Measurements from ENCODE around the gene PRMT7.

The PRMT7 gene

DNA sequence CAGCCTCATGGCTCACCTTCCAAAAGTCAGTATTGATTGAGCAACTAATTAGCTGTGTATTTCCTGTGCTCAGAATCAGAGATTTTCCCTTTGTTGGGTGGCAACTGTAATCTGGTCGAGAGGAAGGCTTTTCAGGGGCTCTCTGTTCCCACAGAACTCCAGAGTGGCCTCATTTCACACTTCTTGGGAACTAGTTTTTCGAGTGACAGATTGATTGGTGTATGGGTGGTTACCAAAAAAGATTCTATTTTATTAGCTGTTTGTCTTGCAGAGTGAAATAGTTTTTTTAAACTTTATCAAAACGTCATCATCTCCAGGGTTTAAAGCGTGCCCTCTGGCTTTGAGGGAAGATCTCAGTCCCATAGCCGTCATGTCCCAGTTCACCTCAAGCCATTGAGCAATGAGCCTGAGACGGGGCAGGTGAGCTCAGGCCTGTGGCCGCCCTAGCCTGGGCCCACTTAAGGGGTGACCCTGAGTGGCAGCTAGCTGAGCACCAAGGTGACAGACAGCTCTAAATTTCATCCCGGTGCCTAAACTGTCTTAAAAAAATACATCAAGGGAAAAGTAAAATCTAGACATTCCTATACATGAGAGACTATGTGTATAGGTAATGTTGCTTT is 84.5 kb downstream of the PRMT7 start:
- TF ChIP-seq, protein P1, sequence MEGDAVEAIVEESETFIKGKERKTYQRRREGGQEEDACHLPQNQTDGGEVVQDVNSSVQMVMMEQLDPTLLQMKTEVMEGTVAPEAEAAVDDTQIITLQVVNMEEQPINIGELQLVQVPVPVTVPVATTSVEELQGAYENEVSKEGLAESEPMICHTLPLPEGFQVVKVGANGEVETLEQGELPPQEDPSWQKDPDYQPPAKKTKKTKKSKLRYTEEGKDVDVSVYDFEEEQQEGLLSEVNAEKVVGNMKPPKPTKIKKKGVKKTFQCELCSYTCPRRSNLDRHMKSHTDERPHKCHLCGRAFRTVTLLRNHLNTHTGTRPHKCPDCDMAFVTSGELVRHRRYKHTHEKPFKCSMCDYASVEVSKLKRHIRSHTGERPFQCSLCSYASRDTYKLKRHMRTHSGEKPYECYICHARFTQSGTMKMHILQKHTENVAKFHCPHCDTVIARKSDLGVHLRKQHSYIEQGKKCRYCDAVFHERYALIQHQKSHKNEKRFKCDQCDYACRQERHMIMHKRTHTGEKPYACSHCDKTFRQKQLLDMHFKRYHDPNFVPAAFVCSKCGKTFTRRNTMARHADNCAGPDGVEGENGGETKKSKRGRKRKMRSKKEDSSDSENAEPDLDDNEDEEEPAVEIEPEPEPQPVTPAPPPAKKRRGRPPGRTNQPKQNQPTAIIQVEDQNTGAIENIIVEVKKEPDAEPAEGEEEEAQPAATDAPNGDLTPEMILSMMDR (IDR thresholded peaks at IDR 0.05; ENCODE audit: control insufficient read depth, insufficient read depth, low read depth, low read length, missing control alignments) = no peak
- no peak for DNase-seq (ENCODE audit: low read depth)
- no peak overlapping the region for H3K4me3 ChIP-seq (ENCODE audit: control insufficient read depth, low read depth, low read length)

DNA sequence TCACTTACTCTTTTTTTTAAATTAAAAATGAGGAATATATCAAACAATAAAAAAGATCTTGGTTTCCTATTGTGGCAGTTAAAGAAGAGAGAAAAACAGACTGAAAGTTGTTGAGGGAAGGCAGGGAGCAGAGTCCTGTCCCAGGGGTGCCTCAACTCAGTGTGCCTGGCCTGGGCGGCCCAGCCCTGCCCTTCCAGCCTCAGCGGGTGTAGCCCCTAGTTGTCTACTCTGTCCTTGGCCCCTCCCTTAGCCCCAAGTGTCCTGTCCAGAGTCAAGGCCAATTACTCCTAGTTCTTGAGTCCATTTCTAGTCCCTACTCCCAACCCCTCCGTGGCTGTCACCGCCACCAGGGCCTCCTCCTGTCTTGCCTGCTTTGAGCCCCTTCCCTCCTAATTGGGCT is 85.0 kb downstream of the PRMT7 start:
- DNase-seq (ENCODE audit: low read depth) = no peak
- TF ChIP-seq, protein P1 (IDR thresholded peaks at IDR 0.05; ENCODE audit: control insufficient read depth, insufficient read depth, low read depth, low read length, missing control alignments) = no peak
- no peak overlapping the region for H3K4me3 ChIP-seq (ENCODE audit: control insufficient read depth, low read depth, low read length)

DNA sequence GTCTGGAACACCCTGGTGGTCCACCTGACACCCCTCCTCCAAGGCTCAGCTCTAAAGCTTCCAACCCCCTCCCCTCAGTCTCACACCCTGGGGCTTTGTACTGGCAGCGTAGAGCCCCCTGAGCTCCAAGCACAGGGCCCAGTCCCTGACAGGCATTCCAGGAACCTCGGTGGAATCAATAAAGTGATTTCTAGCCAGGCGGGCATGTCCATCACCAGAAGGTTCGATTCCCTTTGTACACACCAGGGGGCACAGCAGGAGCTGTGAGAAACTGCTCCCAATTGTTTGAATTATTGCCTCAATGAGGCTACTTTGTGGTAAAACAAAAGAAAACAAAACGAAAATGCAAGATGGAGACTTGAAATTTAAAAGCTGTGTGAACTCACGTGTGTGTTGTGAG is 85.7 kb downstream of the PRMT7 start:
- TF ChIP-seq, protein P1 (IDR thresholded peaks at IDR 0.05; ENCODE audit: control insufficient read depth, insufficient read depth, low read depth, low read length, missing control alignments) = peak; percentile 82
- no peak overlapping the region for H3K4me3 ChIP-seq (ENCODE audit: control insufficient read depth, low read depth, low read length)
- peak; percentile 31 for DNase-seq (ENCODE audit: low read depth)

DNA sequence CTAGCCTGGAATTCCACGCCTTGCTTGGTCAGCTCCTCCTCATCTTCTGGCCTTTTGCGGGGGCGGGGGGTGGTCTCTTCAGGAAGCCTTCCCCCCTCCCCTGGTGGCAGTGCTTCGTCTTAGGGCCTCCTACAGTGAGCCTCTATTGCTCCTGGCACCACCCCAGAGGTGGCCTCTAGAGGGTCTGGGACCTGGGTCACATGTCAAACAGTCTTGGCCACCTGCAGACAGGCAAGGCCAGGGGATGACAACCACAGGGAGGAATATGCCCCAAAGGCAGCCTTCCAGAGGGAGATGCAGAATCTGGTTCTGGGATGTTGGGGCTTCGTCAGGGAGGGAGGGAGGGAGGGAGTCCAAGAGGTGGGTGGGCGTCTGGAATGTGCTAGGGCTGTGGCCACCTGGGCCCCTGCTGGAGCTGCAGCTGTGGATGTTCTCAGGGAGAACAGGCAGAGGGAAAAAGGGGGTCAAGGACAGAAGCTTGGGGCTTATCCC is 86.9 kb downstream of the PRMT7 start:
- DNase-seq (ENCODE audit: low read depth) = no peak
- no peak overlapping the region for H3K4me3 ChIP-seq (ENCODE audit: control insufficient read depth, low read depth, low read length)
- TF ChIP-seq, protein P1 (IDR thresholded peaks at IDR 0.05; ENCODE audit: control insufficient read depth, insufficient read depth, low read depth, low read length, missing control alignments) = no peak

DNA sequence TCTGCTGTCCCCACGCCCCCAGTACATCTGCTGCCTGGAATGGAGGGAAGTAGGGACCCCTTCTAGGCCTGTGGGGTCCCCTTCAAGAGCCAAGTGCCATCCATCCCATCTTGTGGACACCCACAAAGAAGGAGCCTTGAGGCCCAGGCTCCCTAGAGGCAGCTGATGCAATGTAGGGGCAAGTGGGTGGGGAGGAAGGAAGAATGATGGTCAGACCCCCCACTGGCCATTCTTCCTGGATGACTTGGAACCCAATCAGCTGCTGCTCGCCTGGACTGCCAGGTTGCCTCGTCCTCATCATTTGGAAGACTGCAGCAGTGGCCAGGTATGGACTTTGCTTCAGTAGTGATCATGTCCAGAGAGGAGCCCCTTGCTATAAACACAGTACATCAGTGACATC is 88.6 kb downstream of the PRMT7 start:
- H3K4me3 ChIP-seq (ENCODE audit: control insufficient read depth, low read depth, low read length) = no peak overlapping the region
- TF ChIP-seq, protein P1 (IDR thresholded peaks at IDR 0.05; ENCODE audit: control insufficient read depth, insufficient read depth, low read depth, low read length, missing control alignments) = no peak
- DNase-seq (ENCODE audit: low read depth) = no peak

DNA sequence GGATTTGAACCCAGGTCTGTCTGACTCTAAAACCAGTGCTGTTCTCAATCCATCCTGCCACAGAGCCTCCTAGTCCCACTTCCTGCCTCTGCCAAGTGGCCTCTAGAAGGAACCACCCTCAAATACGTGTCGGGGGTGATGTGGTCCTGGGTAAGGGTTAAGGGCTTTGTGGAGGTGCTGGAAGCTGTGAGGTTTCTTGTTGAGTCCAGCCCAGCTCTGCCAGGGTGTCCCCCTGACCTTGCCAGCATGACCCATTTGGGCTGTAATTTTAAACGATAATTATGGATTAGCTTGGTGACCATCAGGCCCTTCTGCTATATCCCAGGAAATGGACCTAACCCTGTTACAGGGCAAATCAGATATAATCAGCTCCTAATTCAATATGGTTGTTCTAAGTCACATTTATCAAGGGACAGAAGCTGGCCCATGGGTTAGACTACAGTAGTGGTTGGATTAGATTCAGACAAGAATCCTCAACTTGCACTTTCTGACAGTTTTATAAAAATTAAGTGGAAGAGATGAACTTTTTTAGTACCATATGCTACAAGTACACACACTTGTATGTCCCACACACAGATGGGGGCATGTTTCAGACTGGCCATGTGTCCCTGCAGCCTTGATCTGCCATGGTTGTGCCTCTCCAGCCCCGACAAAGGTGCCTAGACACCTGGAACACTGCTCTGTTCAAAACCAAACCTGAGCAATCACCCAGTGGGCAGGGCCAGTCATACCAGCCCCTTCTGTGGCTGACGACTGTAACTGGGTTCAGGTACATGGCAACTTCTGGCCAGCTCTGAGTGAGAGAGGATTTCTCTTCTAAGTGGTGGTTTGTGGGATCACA is 89.5 kb downstream of the PRMT7 start:
- TF ChIP-seq, protein P1 (IDR thresholded peaks at IDR 0.05; ENCODE audit: control insufficient read depth, insufficient read depth, low read depth, low read length, missing control alignments) = no peak
- no peak for DNase-seq (ENCODE audit: low read depth)
- no peak overlapping the region for H3K4me3 ChIP-seq (ENCODE audit: control insufficient read depth, low read depth, low read length)

All from AG09309 (cell line).